NCI-H187 treated with DMSO at 0.1 percent for 48 hours (cell line): ENCODE measurements around the gene MSANTD1.

Experiments used
- DNase-seq: peaks from one replicate; lab custom pipeline; 2025; lab: John Stamatoyannopoulos, UW

The MSANTD1 gene

DNA sequence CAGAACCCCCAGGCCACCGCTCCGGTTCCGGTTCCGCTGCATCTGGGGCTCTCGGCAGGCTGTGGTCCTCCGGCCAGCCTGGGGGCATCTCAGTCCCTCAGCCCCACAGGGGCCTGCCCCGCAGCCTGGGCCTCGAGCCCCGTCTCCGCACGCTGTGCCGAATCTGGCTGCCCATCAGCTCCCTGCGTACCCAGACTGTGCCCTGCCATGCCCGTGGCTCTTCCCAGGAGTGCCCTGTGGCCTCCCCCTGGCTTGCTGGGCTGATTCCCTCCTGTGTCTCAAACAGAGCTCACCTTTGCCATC, 830 bp upstream of the MSANTD1 start:
- DNase-seq, result no peak

- DNase-seq, result no peak
Observed at GRCh38 chr4:3249711-3250437, 915 bp downstream of the MSANTD1 start.

GRCh38 chr4:3250438-3250955, 1.5 kb downstream of the MSANTD1 start:
- DNase-seq, result no peak

- DNase-seq, result peak; percentile 52
Observed at GRCh38 chr4:3250956-3251690, 2.2 kb downstream of the MSANTD1 start.

GRCh38 chr4:3251691-3252479, 2.9 kb downstream of the MSANTD1 start:
- DNase-seq, result no peak

DNA sequence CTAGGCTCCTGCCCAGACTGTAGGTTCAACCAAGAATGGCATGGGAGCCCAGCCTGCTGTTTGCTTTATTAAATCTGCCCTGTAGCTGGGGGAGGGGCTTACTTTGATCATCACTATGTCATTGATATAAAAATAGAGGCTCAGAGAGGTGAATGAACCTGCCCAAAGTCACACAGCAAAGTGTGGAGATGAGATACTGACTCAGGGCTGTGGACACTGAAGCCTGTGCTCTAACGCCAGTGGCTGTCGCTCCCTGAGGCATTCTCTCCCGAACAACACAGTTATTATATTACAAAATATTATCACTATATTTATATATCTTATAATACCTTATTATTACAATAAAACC, 3.5 kb downstream of the MSANTD1 start:
- no peak for DNase-seq

GRCh38 chr4:3252831-3253641, 4.1 kb downstream of the MSANTD1 start:
- DNase-seq, result no peak

DNA sequence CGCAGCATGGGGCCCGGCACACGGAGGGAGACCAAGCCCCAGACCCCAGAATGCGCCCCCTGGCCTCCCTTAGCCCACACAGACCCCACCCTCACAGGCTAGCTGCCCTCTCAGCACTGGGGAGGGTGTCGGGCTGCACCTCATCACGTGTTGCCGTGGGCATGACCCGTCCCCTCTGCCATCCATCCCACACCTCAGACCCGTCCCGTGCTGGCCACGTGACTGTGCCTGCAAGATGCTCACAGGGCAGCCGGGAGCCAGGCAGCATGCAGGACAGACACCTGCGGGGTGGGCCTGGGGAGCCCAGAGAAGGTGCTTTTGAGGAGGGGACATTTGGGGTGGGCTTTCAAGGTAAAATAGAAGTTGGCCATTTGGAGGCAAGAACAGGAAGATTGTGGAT, 4.8 kb downstream of the MSANTD1 start:
- no peak for DNase-seq

DNA sequence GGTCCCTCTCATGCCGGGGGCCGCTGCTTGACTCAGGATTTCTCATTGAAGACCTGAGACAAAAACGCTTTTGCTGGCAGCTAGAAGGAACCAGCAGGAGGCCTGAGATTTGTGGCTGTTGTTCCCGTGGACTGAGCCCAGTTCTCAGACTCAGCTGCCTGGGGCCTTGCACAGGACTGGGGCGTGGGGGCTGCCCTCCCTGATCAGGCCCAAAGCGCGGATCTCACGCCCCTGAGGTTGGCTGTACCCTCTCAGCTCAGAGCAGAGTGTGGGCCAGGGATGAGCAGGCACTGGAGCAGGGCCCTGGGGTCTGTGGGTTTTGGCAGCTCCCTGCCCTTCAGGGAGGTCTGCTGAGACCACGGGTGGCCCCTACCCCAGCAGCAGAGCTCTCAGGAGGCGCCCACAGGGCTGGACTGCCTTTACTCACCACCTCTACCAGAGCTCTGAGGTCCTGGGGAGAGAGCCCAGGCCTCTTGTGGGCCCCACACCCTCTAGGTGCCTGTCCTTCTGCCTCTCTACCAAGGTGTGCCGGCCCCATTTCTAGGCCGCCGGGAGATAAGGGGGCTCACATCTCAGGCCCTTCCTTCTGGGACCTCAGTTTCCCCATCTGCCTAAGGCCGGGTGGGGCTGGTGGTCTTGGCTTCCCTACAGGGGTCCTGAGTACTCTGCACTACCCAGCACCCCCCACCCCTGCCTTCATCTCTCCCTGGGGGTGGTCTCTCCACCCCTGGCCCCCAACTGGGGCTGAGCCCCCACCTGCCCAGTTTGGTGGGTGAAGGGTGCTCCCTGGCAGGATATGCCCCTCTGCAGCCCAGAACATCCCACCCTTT, 5.6 kb downstream of the MSANTD1 start:
- no peak for DNase-seq

DNA sequence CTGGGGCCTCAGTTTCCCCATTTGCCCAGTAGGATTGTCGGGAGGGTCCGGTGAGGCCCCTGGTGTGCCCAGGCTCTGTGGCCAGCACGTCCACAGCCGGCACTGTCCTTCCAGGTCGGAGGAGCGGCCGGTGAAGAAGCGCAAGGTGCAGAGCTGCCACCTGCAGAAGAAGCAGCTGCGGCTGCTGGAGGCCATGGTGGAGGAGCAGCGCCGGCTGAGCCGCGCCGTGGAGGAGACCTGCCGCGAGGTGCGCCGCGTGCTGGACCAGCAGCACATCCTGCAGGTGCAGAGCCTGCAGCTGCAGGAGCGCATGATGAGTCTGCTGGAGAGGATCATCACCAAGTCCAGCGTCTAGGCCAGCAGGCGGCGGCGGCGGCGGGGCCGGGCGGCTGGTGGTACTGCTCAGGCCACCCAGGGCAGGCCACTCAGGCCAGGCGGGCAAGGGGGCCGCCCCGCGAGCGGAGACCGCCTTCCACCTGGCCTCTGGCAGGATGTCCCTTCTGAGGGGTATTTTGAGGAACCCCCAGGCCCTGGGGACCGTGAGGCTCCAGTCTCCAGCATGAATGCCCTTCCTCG, 6.7 kb downstream of the MSANTD1 start:
- DNase-seq, result no peak

DNA sequence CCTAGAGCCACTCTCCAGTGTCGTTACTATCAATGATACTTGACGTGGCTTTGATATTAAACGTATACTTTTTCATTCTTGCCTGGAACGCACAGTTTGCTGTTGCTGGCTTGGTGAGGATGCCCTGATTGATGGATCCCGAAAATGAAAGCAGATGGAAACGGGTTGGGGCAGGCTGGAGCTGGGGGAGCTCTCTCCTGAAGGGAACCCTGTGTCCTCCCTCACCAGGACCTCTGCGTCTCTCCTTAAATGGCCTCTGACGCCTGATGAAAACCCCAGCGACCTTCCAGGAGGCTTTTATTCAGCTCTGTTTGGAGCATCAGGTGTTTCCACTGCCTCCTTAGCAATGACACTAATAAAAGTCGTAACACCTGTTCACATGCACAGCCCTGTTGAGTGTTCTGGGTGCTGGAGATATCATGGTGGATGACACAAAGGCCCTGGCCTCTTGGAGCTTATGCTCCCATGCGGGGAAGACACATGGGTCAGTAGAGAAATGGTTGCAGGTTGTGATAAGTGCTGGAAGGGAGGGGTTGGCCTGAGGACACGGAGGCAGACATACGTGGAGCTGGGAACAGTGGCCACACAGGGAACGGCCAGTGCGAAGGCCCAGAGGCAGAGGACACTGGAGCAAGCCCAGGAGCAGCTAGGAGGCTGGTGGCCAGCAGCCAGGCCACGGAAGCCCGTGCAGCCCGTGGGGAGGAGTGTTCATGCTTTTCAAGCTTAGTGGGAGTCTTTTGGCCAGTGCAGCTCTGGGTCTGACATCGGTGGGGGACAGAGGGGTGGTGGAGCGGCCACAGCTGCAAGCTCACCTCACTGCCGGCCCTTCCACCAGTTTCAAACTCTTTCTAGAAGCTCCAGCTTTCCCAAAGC, 7.5 kb downstream of the MSANTD1 start:
- no peak for DNase-seq

DNA sequence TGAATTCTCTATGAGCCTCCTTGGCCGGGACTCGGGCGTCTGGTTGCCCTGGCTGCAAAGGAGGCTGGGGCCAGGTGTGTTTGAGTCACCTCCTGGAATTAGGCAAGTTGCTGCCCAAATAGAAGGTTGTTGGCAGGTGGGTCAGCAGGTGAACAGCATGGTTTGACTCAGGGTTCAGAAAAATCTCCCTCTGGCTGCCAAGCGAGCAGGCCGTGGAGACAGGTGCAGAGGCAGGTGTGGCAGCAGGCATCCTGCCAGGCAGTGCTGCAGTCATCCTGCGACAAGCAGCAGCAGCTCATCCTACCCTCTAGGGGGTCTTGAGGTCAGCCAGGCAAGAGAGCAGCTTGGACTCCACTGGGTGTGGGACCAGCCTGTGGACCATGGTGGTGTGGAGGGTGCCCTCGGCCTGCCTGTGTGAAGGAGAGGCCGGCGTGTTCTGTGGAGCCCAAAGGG, 8.2 kb downstream of the MSANTD1 start:
- peak; percentile 52 for DNase-seq

- DNase-seq, result no peak
Observed at GRCh38 chr4:3257556-3258482, 8.9 kb downstream of the MSANTD1 start.

DNA sequence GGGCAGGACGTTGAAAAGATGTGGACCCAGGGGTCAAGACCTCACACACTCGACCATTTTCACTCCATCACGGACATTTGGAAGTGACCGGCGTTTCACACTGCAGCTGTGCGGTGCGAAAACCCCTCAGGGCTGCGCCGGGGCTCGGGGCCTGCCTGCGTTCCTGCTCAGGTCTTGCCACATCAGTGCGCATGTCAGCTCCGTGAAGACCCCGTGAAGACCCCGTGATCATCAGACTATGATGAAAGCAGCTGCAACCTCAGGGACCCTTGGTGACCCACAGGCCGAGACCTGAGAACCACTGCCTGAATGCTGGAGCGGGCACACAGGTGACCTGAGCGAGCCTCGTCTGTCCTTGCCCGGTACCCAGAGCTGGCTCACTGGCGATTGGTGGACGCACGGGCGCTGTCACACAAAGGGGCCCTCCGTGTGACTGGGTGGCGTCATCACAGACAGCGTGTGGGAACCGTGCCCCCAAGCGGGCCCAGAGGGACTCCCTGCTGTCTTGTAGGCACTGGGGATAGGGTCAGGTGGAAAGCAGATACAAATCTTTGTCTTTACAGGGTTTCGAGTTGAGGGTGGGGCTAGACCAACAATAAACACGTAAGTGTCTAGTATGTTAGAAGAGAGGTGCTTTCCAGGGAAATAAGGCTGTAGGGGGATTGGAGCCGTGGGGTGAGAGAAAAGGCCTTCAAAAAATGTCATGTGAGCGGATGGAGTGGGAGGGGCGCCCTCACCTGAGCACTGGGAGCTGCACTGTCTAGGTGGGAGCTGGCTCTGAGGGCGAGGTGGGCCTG, 12.7 kb downstream of the MSANTD1 start:
- DNase-seq, result no peak

DNA sequence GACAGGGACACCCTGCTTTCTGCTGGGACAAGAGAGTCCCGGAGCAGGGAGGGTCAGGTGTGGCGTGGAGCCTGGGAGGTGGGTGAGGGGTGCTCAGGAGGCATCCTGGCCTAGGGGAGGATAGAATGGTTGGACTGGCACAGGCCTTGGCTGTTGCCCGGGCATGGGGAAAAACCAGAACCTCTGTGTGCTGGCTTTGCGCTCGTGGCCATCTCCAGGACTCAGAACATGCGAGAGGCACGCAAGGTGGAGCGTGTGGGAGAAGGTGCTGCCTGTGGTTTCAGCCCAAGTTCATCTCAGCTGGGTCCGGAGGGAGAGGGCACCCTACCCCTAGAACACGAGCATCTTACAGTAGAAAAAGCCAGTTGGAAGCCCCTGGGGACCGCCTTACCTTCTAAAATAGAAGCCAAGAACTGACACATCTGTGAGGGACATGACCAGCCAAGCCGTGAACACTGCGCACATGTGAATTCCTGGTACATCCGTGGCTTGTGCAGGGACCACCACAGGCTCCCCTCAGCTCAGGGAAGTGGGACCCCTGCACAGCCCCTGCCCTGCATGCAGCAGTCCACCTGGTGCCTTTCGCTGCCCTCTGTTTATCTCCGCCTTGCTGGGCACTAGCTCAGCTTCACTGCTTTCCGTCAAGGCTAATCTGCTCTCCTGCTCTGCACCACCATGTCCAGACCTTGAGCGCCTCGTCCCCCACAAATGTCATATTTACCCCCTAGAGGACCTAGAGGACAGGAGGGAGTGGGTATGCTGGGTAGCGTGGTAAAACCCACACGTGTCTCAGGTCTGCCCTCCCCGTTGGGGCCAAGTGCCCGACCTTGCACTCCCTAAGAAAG, 13.5 kb downstream of the MSANTD1 start:
- no peak for DNase-seq

GRCh38 chr4:3263053-3263875, 14.3 kb downstream of the MSANTD1 start:
- DNase-seq, result no peak
